Activated T-helper 1 cell treated with anti-CD3 and anti-CD28 coated beads, Interleukin-2, amount 50 U/mL, for 16 hours (primary cell): Measurements from ENCODE around the gene LRRC10B.

Source experiments
- DNase-seq, 2 donors: peaks; one replicate each; pipeline ENCODE4 v3.0.0-alpha.2; 2020; ENCODE audit warnings: low read depth in 1 of 2, low spot score in 1 of 2

LRRC10B gene

GRCh38 chr11:61529537-61530225 lies 21.1 kb downstream of the LRRC10B start:
- no peak for DNase-seq

GRCh38 chr11:61531044-61531443 lies 22.5 kb downstream of the LRRC10B start:
- DNase-seq = no peak

DNA sequence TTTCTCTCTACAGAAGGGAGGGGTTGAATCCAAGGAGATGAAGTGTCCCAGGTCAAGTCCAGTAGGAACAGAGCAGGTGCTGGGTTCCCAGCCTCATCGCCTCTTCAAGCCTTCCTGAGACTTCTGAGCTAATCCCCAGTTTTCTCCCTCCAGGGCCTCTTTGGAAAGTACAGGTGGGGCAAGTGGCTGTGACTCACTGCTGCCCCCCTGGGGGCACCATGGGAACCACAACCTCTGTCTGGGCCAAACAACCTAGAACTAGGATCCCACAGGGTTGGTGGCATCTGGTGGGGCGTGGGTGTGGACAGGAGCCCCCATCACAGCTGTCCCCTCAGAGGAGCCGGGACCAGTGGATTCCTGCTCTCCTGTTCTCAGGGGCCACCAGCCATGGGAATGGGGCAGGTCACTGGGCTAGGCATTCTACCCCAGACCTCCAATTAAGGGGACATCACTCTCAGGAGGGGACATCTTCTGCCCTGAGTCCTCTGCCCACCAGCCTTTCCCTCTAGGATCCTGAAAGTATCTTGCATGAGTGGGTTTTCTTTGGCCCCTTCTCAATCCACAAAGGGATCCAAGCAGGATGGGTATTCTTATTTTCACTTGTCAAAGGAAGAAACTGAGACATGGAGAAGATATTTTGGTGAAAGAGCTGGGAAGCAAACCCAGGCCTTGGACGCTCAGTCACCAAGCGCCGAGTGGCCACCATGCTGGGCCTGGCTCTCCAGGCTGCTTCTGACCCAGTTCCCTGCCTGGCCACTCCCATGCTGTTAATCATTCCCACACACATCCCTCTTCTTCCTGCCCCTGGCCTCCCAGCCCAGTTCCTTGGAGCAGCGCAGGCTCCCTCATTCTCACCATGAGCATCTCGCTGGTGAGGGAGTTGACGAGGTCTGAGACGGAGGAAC lies 23.8 kb downstream of the LRRC10B start:
- peak; percentile 9 to 19 for DNase-seq

GRCh38 chr11:61533039-61533375 lies 24.5 kb downstream of the LRRC10B start:
- no peak for DNase-seq

GRCh38 chr11:61533401-61533800 lies 24.9 kb downstream of the LRRC10B start:
- no peak for DNase-seq

DNA sequence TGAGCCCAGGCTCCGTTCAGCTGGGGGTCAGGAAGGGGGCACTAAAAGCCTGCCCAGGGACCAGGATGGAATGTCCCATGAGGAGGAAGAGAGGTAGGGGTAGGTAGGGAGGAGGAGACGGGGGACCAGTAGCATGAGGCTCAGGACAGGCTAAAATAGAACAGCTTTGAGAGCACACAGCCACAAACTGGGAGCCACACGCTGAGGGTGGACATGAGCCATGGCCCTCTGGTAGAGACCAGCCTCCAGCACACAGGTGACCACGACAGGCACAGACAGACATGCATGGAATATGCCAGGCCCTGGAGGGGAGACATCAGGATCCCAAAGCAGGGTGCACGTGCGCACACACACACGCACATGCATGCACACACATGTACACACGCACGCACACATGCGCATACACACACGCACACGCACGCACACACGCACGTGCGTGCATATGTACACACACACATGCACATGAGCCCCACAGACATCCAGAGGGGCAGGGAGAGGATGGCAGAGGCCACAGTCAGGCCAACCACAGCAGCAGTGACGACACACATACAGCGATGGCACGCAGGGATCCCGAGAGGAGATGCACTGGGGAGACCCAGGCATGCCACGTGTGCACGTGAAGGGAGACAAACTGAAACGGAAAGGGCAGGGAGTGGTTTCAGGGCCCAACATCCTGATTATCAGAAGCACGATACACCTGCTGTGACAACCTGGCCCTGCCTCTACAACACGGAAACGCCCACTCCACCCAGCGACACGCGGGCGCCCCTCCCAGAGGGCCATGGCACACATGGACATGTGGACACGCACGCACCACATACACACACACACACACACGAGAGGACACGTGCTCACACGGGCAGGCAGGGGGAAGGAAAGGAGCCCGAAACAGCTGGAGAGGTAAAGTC lies 25.7 kb downstream of the LRRC10B start:
- DNase-seq = no peak

GRCh38 chr11:61534933-61535839 lies 26.6 kb downstream of the LRRC10B start:
- no peak for DNase-seq

DNA sequence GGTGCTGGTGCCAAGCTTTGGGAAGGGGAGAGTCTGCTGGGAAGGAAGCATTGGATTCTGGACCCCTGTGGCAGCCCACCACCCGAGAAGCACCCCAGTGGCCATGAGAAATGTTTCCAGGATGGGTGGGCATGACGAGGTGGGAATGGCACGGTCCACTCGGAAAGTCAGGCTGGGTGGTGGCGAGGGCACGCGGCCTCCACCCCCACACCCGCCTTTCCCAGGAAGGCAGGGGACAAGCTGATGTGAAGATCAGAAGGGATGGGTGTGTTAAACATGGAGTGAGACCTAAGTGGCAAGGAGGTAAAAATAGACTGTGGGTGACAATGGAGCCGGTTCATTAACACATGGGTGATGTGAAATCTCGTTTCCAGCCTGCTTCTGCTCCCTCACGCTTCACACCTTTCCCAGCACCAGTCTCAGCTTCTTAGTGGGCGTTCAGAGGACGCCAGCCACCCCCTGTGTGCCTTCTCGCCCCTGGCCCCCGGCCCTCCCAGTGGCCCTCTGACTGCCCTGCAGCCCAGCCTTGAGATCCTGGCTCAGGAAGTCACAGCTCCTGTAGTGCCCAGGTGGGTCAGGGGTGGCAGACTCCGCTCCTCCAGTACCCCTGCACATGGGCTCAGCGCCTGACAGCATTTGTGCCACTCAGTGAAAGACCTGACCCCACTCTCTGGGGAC lies 27.6 kb downstream of the LRRC10B start:
- DNase-seq = no peak

DNA sequence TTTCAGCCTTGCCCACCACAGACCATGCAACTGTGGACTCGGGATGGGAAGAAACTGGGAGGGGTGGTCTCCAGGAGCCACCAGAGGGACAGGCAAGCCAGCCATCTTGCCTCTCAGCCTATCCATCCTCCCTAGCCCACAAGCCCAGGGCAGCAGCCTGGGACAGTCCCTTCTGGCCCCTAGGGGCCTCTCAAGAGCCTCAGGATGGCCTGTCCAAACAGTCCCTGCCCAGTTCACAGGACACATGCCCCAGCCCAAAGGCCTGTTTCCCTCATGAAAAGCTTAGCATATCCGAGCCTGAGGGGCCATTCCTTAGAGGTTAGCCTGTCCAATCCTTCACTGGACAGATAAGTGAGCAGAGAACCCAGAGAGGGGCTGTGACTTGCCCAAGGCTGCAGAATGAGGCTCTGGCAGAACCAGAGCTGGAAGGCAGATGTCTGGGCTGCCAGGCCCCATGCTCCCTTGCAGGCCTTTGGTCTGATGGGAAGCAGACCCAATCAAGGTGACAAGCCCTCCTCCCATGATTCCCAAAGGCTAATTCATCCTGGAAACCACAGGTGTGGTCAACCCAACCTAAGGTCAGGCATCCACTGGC lies 28.2 kb downstream of the LRRC10B start:
- DNase-seq = no peak

- DNase-seq = no peak
These were observed 28.8 kb downstream of the LRRC10B start for GRCh38 chr11:61537326-61537725.

- no peak for DNase-seq
These were observed 30.1 kb downstream of the LRRC10B start for GRCh38 chr11:61538636-61538961.

DNA sequence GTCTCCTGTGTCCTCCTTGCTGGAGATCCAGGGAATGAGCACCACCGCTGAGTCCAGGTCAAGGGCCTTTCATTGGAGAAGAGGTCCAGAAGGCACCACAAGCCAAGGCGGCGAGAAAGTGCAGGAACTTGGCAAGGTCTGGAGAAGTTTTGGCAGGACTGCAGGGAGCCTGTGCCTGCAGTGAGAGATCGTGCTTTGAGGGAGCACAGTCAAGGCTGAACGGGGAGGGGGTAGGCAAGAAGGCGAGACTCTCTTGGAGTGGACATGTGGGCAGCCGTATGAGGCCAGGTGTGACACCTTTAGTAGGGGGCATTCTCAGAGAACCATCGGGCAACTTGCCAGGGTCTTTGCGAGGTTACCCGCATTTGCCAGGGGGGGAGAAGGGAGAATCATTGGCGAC lies 30.5 kb downstream of the LRRC10B start:
- DNase-seq = no peak

- DNase-seq = no peak
These were observed 31.3 kb downstream of the LRRC10B start for GRCh38 chr11:61539831-61540357.

- DNase-seq = no peak
These were observed 32.0 kb downstream of the LRRC10B start for GRCh38 chr11:61540528-61540927.

- no peak for DNase-seq
These were observed 33.0 kb downstream of the LRRC10B start for GRCh38 chr11:61541598-61541997.

DNA sequence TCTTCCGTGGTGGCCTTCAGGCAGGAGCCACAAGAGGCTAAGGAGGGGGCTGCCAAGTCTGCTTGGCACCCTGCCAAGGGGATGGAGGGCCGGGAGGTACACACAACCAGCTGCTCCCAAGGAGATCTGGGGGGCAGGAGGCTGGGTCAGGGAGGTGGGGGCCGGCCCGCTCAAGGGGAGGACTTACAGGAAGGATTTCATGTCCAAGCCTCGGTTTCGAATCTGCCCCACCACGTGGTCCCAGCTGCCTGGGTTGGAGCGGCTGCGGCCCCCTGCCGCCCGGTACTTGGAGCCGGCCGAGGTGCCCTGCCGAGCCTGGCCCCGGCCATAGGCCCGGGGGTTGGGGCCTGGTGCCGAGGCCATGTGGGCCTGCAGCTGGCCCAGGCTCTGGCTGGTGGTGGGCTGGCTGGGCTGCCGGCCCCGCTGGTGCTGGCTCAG lies 33.5 kb downstream of the LRRC10B start:
- DNase-seq = no peak

DNA sequence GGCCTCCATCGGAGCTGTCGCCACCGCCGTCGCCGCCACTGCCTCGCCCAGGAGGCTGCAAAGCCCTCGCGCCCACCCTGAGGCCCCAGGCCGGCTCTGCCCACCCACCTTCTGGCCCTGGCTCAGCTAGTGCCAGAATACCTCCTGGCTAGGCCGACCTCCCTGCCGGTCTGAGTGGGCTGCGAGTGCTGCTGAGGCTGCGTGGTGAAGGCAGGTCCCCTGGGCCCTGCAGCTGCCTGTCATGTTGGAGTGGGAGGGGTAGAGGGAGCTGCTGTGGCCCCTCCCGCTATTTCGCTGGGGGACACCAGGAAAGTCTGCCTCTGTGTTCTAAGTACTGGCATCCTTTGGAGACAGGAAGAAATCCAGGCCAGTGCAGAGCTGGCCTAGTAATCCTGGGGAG lies 34.2 kb downstream of the LRRC10B start:
- DNase-seq = no peak

- no peak for DNase-seq
These were observed 35.2 kb downstream of the LRRC10B start for GRCh38 chr11:61543606-61544306.

DNA sequence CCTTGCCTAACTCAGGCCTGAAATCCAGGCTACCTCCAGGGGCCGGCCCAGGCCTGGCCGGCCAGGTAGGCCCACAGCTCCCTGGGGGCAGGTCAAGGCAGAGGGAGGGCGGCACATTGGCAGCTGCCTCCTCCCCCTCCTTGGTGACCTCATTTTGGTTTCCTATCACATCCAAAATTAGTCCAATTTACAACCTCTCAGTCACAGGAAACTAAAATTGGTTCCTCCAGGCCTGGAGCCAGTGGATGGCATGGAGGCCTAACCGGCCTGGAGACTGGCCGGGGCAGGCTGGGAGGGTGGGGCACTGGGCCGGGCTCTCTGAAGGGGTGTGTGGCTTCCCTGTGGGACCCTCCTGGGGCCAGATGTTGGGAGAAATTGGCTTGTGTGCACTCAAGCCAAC lies 35.9 kb downstream of the LRRC10B start:
- no peak for DNase-seq
